Peyer's patch (tissue), 4 donors: ENCODE measurements around the gene TIMM17A.

Source experiments
- POLR2A ChIP-seq, 2 donors: fragments of 450-650 bp; IDR thresholded peaks; one replicate each; pipeline ENCODE4 v1.5.1; 2017; ENCODE audit warnings: antibody characterized with exemption in 2 of 2, mild to moderate bottlenecking in 2 of 2, moderate library complexity in 2 of 2
- TF ChIP-seq, protein P1 (sequence below), 6 experiments: fragments of 450-650 bp in 4 of 6; fragments of 200-600 bp in 2 of 6; sonication (generic) in 1 of 6; IDR thresholded peaks; one replicate each; pipeline ENCODE4 v1.5.1; 2017 to 2019; ENCODE audit warnings: antibody characterized with exemption in 6 of 6, mild to moderate bottlenecking in 3 of 6, moderate library complexity in 1 of 6

DNA sequence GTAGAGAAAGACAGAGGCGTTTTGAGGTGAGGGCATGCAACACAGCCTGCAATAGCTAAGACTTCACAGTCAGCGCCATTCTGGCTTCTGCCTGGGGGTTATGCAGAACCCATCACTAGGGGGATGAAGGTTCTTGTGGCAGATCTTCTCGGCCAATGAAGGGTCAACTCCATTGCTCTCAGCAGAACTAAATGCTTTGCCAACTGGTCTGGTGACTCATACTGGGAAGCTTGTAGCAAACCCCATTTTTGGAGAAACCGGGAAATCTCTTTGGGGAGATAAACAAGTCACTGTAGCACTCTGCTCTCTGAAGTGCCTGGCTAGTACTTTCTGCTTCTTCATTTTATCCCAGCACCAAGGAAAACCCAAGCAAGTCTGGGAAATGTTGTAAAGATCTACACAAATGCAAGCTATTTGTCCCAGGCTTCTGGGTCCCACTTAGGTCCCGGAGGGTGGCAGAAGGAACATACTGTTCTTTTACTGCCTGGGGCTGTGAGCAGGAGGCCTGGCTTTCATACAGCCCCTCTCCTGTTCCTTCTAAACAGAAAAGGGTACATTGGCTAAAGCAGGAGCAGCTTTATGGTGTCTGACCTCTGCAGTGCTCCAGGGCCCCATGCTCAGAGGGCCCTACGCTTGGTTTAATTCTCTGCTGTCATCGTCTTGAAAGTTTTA lies 37.8 kb upstream of the TIMM17A start:
- TF ChIP-seq, protein P1, sequence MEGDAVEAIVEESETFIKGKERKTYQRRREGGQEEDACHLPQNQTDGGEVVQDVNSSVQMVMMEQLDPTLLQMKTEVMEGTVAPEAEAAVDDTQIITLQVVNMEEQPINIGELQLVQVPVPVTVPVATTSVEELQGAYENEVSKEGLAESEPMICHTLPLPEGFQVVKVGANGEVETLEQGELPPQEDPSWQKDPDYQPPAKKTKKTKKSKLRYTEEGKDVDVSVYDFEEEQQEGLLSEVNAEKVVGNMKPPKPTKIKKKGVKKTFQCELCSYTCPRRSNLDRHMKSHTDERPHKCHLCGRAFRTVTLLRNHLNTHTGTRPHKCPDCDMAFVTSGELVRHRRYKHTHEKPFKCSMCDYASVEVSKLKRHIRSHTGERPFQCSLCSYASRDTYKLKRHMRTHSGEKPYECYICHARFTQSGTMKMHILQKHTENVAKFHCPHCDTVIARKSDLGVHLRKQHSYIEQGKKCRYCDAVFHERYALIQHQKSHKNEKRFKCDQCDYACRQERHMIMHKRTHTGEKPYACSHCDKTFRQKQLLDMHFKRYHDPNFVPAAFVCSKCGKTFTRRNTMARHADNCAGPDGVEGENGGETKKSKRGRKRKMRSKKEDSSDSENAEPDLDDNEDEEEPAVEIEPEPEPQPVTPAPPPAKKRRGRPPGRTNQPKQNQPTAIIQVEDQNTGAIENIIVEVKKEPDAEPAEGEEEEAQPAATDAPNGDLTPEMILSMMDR (IDR thresholded peaks at IDR 0.05): no peak
- TF ChIP-seq POLR2A (IDR thresholded peaks at IDR 0.05): no peak
